IMR-90 (cell line): ENCODE results near the gene SEC14L1. TPM values are rescaled to one million over a fixed set of nuclear protein-coding genes. Genes with fewer than 3 reads are reported as not detected.

Source experiments
- ATAC-seq: fragments of 200-7000 bp; cut with Tn5 transposase; 2 replicates; pipeline ENCODE4 v1.9.1; 2020; ENCODE audit warnings: low read depth, mild to moderate bottlenecking, moderate library complexity
- BruUV-seq: library from RNA; stranded (reverse); fragments of 400-500 nt; replicated peaks from 2 replicates; lab custom pipeline; 2021; lab: Mats Ljungman, UMichigan
- CTCF ChIA-PET: fragments of 300-600 bp; formaldehyde crosslinking; extraction: SDS; loops from one replicate; lab custom pipeline; 2021; ENCODE audit warnings: antibody characterized with exemption; lab: Yijun Ruan, JAX
- POLR2A ChIA-PET: fragments of 300-600 bp; sonication (Branson Sonifier 250); formaldehyde crosslinking; loops from one replicate; lab custom pipeline; 2022; ENCODE audit warnings: antibody characterized with exemption; ENCODE audit not compliant: unreplicated experiment; lab: Charles Lee
- DNase-seq: peaks from one replicate; pipeline ENCODE4 v3.0.0; 2013
- H2AFZ ChIP-seq: replicated peaks from 2 replicates; pipeline ENCODE3; 2013; ENCODE audit warnings: low read length, mild to moderate bottlenecking; ENCODE audit not compliant: poor library complexity
- H2AK5ac ChIP-seq: 2 replicates; pipeline ENCODE4 v1.6.1; 2013; ENCODE audit warnings: low read depth, low read length, inconsistent platforms
- H2AK9ac ChIP-seq: replicated peaks from 2 replicates; pipeline ENCODE3; 2013; ENCODE audit warnings: mild to moderate bottlenecking, low read depth, low read length, moderate library complexity; ENCODE audit not compliant: poor library complexity
- H2BK120ac ChIP-seq: 2 replicates; pipeline ENCODE4 v1.6.1; 2013; ENCODE audit warnings: low read depth, low read length, inconsistent platforms
- H2BK15ac ChIP-seq: 3 replicates; pipeline ENCODE4 v1.6.1; 2013; ENCODE audit warnings: low read depth, low read length, inconsistent platforms
- H2BK20ac ChIP-seq: 2 replicates; pipeline ENCODE4 v1.6.1; 2013; ENCODE audit warnings: low read depth, mild to moderate bottlenecking, inconsistent platforms, low read length, moderate library complexity
- H2BK5ac ChIP-seq: 2 replicates; pipeline ENCODE4 v1.6.1; 2013; ENCODE audit warnings: mild to moderate bottlenecking, low read depth, low read length, inconsistent platforms; ENCODE audit not compliant: poor library complexity, severe bottlenecking
- H3K14ac ChIP-seq: replicated peaks from 2 replicates; pipeline ENCODE4 v1.6.1; 2013; ENCODE audit warnings: low read depth, low read length, inconsistent platforms
- H3K18ac ChIP-seq: 2 replicates; pipeline ENCODE4 v1.6.1; 2013; ENCODE audit warnings: low read depth, low read length, control low read depth
- H3K23ac ChIP-seq: 2 replicates; pipeline ENCODE4 v1.6.1; 2013; ENCODE audit warnings: low read depth, low read length, inconsistent platforms
- H3K27ac ChIP-seq: 2 replicates; pipeline ENCODE4 v1.5.1; 2013; ENCODE audit warnings: mild to moderate bottlenecking, control low read depth, low read length; ENCODE audit not compliant: insufficient read depth
- H3K27me3 ChIP-seq: 2 replicates; pipeline ENCODE4 v1.6.1; 2013; ENCODE audit warnings: low read length; ENCODE audit not compliant: control insufficient read depth, insufficient read depth
- H3K36me3 ChIP-seq: 2 replicates; pipeline ENCODE4 v1.6.1; 2013; ENCODE audit warnings: low read length, mixed read lengths; ENCODE audit not compliant: control insufficient read depth, insufficient read depth
- H3K4ac ChIP-seq: 2 replicates; pipeline ENCODE4 v1.6.1; 2013; ENCODE audit warnings: low read depth, low read length, inconsistent platforms
- H3K4me1 ChIP-seq: 2 replicates; pipeline ENCODE4 v1.6.1; 2013; ENCODE audit warnings: low read length, mixed read lengths; ENCODE audit not compliant: control insufficient read depth, insufficient read depth
- H3K4me2 ChIP-seq: 2 replicates; pipeline ENCODE4 v1.6.1; 2013; ENCODE audit warnings: low read depth, mild to moderate bottlenecking, control low read depth, low read length, moderate library complexity
- H3K4me3 ChIP-seq: 2 replicates; pipeline ENCODE4 v1.5.1; 2013; ENCODE audit warnings: low read depth, mild to moderate bottlenecking, control low read depth, low read length, moderate library complexity; ENCODE audit not compliant: insufficient read depth
- H3K56ac ChIP-seq: 2 replicates; pipeline ENCODE4 v1.6.1; 2013; ENCODE audit warnings: low read length, inconsistent platforms; ENCODE audit not compliant: insufficient read depth; ENCODE audit errors: extremely low read depth
- H3K79me1 ChIP-seq, 2 experiments: 2 replicates each; pipeline ENCODE4 v1.6.1; 2013; ENCODE audit warnings: low read length in 2 of 2, inconsistent platforms in 1 of 2, low read depth in 1 of 2
- H3K9ac ChIP-seq: 2 replicates; pipeline ENCODE4 v1.6.1; 2013; ENCODE audit warnings: low read depth, low read length, control low read depth
- H3K9me1 ChIP-seq: 2 replicates; pipeline ENCODE4 v1.6.1; 2013; ENCODE audit warnings: low read length, inconsistent platforms; ENCODE audit not compliant: insufficient read depth
- H3K9me3 ChIP-seq: 2 replicates; pipeline ENCODE4 v1.6.1; 2013; ENCODE audit warnings: low read length; ENCODE audit not compliant: control insufficient read depth, insufficient read depth
- H4K20me1 ChIP-seq: 2 replicates; pipeline ENCODE4 v1.6.1; 2013; ENCODE audit warnings: low read length, inconsistent platforms; ENCODE audit not compliant: insufficient read depth
- H4K5ac ChIP-seq: 2 replicates; pipeline ENCODE4 v1.6.1; 2013; ENCODE audit warnings: mild to moderate bottlenecking, low read depth, low read length, control low read depth
- H4K8ac ChIP-seq, 2 experiments: 2 replicates each; pipeline ENCODE4 v1.6.1; 2013; ENCODE audit warnings: low read depth in 2 of 2, low read length in 2 of 2, control low read depth in 1 of 2, inconsistent platforms in 1 of 2
- H4K91ac ChIP-seq: 2 replicates; pipeline ENCODE4 v1.6.1; 2013; ENCODE audit warnings: low read depth, low read length, inconsistent platforms; ENCODE audit not compliant: insufficient read depth
- BHLHE40 ChIP-seq: fragments of 150-350 bp; IDR thresholded peaks from 2 replicates; pipeline ENCODE4 v1.6.1; 2016; ENCODE audit warnings: mild to moderate bottlenecking, low read depth, low read length
- CEBPB ChIP-seq: IDR thresholded peaks from 2 replicates; pipeline ENCODE4 v1.6.1; 2012; ENCODE audit warnings: low read depth, low read length, improper control_type of control experiment
- FOS ChIP-seq: fragments of 150-350 bp; IDR thresholded peaks from 2 replicates; pipeline ENCODE4 v1.6.1; 2016; ENCODE audit warnings: low read depth, low read length
- MAFK ChIP-seq: IDR thresholded peaks from 2 replicates; pipeline ENCODE4 v1.6.1; 2012; ENCODE audit warnings: low read depth, low read length, improper control_type of control experiment
- POLR2A ChIP-seq: IDR thresholded peaks from 2 replicates; pipeline ENCODE4 v1.6.1; 2012; ENCODE audit warnings: mild to moderate bottlenecking, low read depth, low read length
- RFX5 ChIP-seq: IDR thresholded peaks from 2 replicates; pipeline ENCODE4 v1.8.0; 2012; ENCODE audit warnings: low read depth, mild to moderate bottlenecking, low read length, moderate library complexity
- WGBS, 2 experiments: methylation state at CpG; one replicate each; pipeline versions ENCODE4 v1.1.5 to v1.1.7; 2013; ENCODE audit warnings: missing lambda C conversion rate in 2 of 2; ENCODE audit not compliant: insufficient read length in 1 of 2; ENCODE audit errors: extremely low coverage in 2 of 2; 5-methylcytosine and 5-hydroxymethylcytosine counted together
- dilution Hi-C: fragments of 300-500 bp; cut with HindIII; formaldehyde crosslinking; loops from one replicate; pipeline ENCODE4 v1.14.3; 2018; ENCODE audit warnings: low sequenced_read_pairs; ENCODE audit not compliant: unreplicated experiment
- in situ Hi-C: fragments of 300-500 bp; cut with MboI; formaldehyde crosslinking; loops from 3 replicates; pipeline ENCODE4 v1.14.3; 2019; ENCODE audit warnings: low sequenced_read_pairs, inconsistent platforms, mixed read lengths
- intact Hi-C: fragments of 100-400 bp; cut with micrococcal nuclease; formaldehyde crosslinking; loops from 2 replicates; pipeline ENCODE4 v1.10.0; 2022
- polyA plus RNA-seq, 3 experiments: library from polyadenylated mRNA; depleted of rRNA; stranded (reverse); fragments of >200 nt; gene quantifications; 2 replicates each; pipeline ENCODE4 v1.2.3, GENCODE V29; 2012; ENCODE audit warnings: low replicate concordance in 1 of 3
- total RNA-seq: library from RNA; depleted of rRNA; stranded (reverse); fragments of >200 nt; gene quantifications from 2 replicates; pipeline ENCODE4 v1.2.3, GENCODE V29; 2012
- TF ChIP-seq, protein P1 (sequence below): fragments of 150-350 bp; IDR thresholded peaks from 2 replicates; pipeline ENCODE4 v1.6.1; 2016; ENCODE audit warnings: low read depth, mild to moderate bottlenecking, low read length, moderate library complexity, borderline replicate concordance
- TF ChIP-seq, protein P2 (sequence below): fragments of 150-350 bp; IDR thresholded peaks from 2 replicates; pipeline ENCODE4 v1.6.1; 2017; ENCODE audit warnings: mild to moderate bottlenecking, antibody characterized with exemption, low read length, low read depth

SEC14L1 gene
- total and polyA plus RNA-seq, 2 of the 4 experiments (the other 2 are of a cell fraction): 24.9 to 35.8 TPM

- no peak for TF ChIP-seq BHLHE40
- TF ChIP-seq, protein P1, sequence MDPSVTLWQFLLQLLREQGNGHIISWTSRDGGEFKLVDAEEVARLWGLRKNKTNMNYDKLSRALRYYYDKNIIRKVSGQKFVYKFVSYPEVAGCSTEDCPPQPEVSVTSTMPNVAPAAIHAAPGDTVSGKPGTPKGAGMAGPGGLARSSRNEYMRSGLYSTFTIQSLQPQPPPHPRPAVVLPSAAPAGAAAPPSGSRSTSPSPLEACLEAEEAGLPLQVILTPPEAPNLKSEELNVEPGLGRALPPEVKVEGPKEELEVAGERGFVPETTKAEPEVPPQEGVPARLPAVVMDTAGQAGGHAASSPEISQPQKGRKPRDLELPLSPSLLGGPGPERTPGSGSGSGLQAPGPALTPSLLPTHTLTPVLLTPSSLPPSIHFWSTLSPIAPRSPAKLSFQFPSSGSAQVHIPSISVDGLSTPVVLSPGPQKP: no peak
- no peak for TF ChIP-seq FOS
- no peak for TF ChIP-seq POLR2A
- no peak for TF ChIP-seq CEBPB
- TF ChIP-seq, protein P2, sequence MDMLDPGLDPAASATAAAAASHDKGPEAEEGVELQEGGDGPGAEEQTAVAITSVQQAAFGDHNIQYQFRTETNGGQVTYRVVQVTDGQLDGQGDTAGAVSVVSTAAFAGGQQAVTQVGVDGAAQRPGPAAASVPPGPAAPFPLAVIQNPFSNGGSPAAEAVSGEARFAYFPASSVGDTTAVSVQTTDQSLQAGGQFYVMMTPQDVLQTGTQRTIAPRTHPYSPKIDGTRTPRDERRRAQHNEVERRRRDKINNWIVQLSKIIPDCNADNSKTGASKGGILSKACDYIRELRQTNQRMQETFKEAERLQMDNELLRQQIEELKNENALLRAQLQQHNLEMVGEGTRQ: no peak
- no peak for TF ChIP-seq RFX5
- no peak for TF ChIP-seq MAFK
- no peaks in the 10 kb centered on the region for H3K27me3 ChIP-seq
- DNase-seq (no peak), ATAC-seq (no peak)
- H2AFZ ChIP-seq: no peak overlapping the region
- no peak overlapping the region for H3K56ac ChIP-seq
- no peak overlapping the region for H2BK120ac ChIP-seq
- no peak overlapping the region for H3K23ac ChIP-seq
- no peak overlapping the region for H2AK5ac ChIP-seq
- H4K5ac ChIP-seq: no peak overlapping the region
- WGBS, 2 experiments: no CpG with 5 or more reads among the region's 5 CpGs
- H3K79me1 ChIP-seq: peaks cover 0 to 20% of the 10 kb centered on the region in 2 experiments; a peak in 2 of 4 replicates
- no peaks in the 10 kb centered on the region for H3K4me1 ChIP-seq
- no peak overlapping the region for H3K4ac ChIP-seq
- H2BK5ac ChIP-seq: no peak overlapping the region
- no peak overlapping the region for H4K8ac ChIP-seq
- H3K14ac ChIP-seq: no peak overlapping the region
- H3K27ac ChIP-seq: no peak overlapping the region
- dilution Hi-C loops (no loop called here), intact Hi-C loops (no loop called here), in situ Hi-C loops (no loop called here)
- no peak overlapping the region for H3K4me2 ChIP-seq
- peaks cover 8% of the 10 kb centered on the region for H4K20me1 ChIP-seq
- H3K9me1 ChIP-seq: no peaks in the 10 kb centered on the region; the same call in 1 of the 2 replicates
- H3K9me3 ChIP-seq: no peaks in the 10 kb centered on the region
- H2BK15ac ChIP-seq: no peak overlapping the region
- ChIA-PET CTCF (no interaction called here), POLR2A (interaction anchor here (0.5 kb wide), 1 partner anchor 1773 kb away, joined by 3 read pairs; no protein-coding TSS in a partner anchor)
- peaks cover 54% of the 10 kb centered on the region for H3K36me3 ChIP-seq
- no peak overlapping the region for H3K18ac ChIP-seq
- H3K9ac ChIP-seq: no peak overlapping the region
- H2AK9ac ChIP-seq: no peak overlapping the region
- TSS peak; percentile 69 for BruUV-seq
- no peak overlapping the region for H2BK20ac ChIP-seq
- no peak overlapping the region for H4K91ac ChIP-seq
- H3K4me3 ChIP-seq: no peak overlapping the region
Measured at GRCh38 chr17:77216486-77216885, 75.7 kb downstream of the SEC14L1 start.
